ENCODE results near the gene PEX11B.

Gene PEX11B

DNA sequence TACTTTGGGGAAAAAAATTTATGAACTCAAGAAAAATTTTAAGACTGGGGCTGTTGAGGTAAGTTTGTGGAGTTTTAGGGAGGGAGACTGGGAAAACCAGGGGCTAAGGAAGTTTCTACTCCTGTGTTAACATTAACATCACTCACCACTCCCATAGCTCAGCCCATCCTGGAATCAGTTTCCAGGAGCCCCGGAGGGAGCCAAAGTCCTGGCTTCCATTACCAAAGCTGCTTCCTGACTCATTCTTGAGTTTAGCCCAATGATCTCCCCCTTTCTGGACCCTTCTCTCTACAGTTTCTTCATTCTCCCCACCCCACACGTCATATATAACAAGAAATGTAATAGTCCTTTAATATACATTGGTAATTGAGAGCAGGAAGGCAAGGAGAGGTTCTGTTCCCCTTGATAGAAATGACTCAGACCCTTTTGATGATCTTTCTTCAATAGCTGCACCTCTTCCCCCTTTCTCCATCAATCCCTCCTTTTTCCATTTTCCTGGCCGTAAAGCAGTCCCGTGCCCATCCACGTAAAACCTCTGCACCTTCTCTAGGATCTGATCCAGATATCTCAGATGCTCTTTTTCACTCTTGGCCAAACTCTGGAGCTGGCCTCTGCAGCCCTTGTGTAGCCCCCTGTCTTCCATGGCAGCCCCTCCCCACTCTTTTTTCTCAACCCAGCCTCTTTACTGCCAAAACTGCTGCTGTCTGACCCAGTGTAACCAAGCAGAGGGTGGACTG is 55.1 kb downstream of the PEX11B start:
- DNase-seq, result no peak

Data from activated CD4-positive, alpha-beta T cell treated with anti-CD3 and anti-CD28 coated beads, Interleukin-2, amount 50 U/mL, for 4 hours (primary cell).